Mesothelial cell of epicardium (in vitro differentiated cells): ENCODE results near the gene EIF4G3. TPM values are rescaled to one million over a fixed set of nuclear protein-coding genes. Genes with fewer than 3 reads are reported as not detected.
"Not testable (repeated sequence)": the region's sequence is repeated elsewhere in the genome, so short reads cannot be mapped to it uniquely, and the experiment has no call there.

ENCODE experiments used
- DNase-seq, 2 experiments: peaks; one replicate each; pipeline ENCODE4 v3.0.0; 2021; ENCODE audit warnings: low spot score in 2 of 2; ENCODE audit not compliant: unreplicated experiment in 2 of 2
- H3K27ac Mint-ChIP-seq: 2 replicates; pipeline ENCODE4 v1.8.0; 2021; ENCODE audit warnings: mixed read lengths
- H3K27me3 Mint-ChIP-seq: 2 replicates; pipeline ENCODE4 v1.8.0; 2021; ENCODE audit warnings: low read depth, mixed read lengths
- H3K36me3 Mint-ChIP-seq: 2 replicates; pipeline ENCODE4 v1.8.0; 2021; ENCODE audit warnings: mixed read lengths
- H3K4me1 Mint-ChIP-seq: 2 replicates; pipeline ENCODE4 v1.8.0; 2021; ENCODE audit warnings: mixed read lengths
- H3K4me3 Mint-ChIP-seq: 2 replicates; pipeline ENCODE4 v1.8.0; 2021; ENCODE audit warnings: mild to moderate bottlenecking, moderate library complexity, mixed read lengths
- H3K9me3 Mint-ChIP-seq: 2 replicates; pipeline ENCODE4 v1.8.0; 2021; ENCODE audit warnings: mixed read lengths
- CTCF ChIP-seq: fragments of 200-600 bp; sonication (generic); IDR thresholded peaks from one replicate; pipeline ENCODE4 v1.5.0; 2021; ENCODE audit warnings: antibody characterized with exemption; ENCODE audit not compliant: unreplicated experiment
- total RNA-seq: library from RNA; stranded (reverse); gene quantifications from 3 replicates; pipeline ENCODE4 v1.2.1, GENCODE V29; 2021

Gene EIF4G3
- total RNA-seq, 1 donor from 2014 or later: 106 TPM

- H3K4me3 Mint-ChIP-seq: no peak overlapping the region
- H3K4me1 Mint-ChIP-seq: peaks cover 2% of the 10 kb centered on the region
- H3K27ac Mint-ChIP-seq: no peak overlapping the region
Measured at GRCh38 chr1:21141030-21141429, 35.7 kb downstream of the EIF4G3 start.

GRCh38 chr1:21139601-21140000 lies 37.1 kb downstream of the EIF4G3 start:
- no peak for TF ChIP-seq CTCF
- Mint-ChIP-seq H3K27me3 (no peaks in the 10 kb centered on the region), H3K36me3 (peaks cover 25% of the 10 kb centered on the region), H3K27ac (peak overlapping the region; percentile 72), H3K4me1 (peaks cover 2% of the 10 kb centered on the region), H3K9me3 (no peaks in the 10 kb centered on the region), H3K4me3 (no peak overlapping the region)
- no peak for DNase-seq

More at GRCh38 chr1:21141030-21141429, 35.7 kb downstream of the EIF4G3 start:
- H3K27me3 Mint-ChIP-seq: no peaks in the 10 kb centered on the region
- no peaks in the 10 kb centered on the region for H3K9me3 Mint-ChIP-seq
- H3K36me3 Mint-ChIP-seq: peaks cover 24% of the 10 kb centered on the region
- DNase-seq: no peak
- TF ChIP-seq CTCF: no peak

GRCh38 chr1:21136344-21136743 lies 40.4 kb downstream of the EIF4G3 start:
- H3K4me1 Mint-ChIP-seq, DNase-seq, H3K27ac Mint-ChIP-seq, H3K9me3 Mint-ChIP-seq, H3K27me3 Mint-ChIP-seq, H3K4me3 Mint-ChIP-seq: not testable (repeated sequence)
- H3K36me3 Mint-ChIP-seq: peaks cover 27% of the 10 kb centered on the region

- no peak for DNase-seq
- H3K4me1 Mint-ChIP-seq: peaks cover 4% of the 10 kb centered on the region
- H3K9me3 Mint-ChIP-seq: peaks cover 10% of the 10 kb centered on the region
- no peak overlapping the region for H3K27ac Mint-ChIP-seq
- no peaks in the 10 kb centered on the region for H3K27me3 Mint-ChIP-seq
- H3K4me3 Mint-ChIP-seq: no peak overlapping the region
- H3K36me3 Mint-ChIP-seq: peaks cover 34% of the 10 kb centered on the region
- TF ChIP-seq CTCF: no peak
Measured at GRCh38 chr1:21131200-21131599, 45.5 kb downstream of the EIF4G3 start.

- Mint-ChIP-seq H3K9me3 (peaks cover 10% of the 10 kb centered on the region), H3K36me3 (peaks cover 28% of the 10 kb centered on the region), H3K4me3 (no peak overlapping the region), H3K27ac (peak overlapping the region; percentile 48), H3K4me1 (peaks cover 4% of the 10 kb centered on the region), H3K27me3 (no peaks in the 10 kb centered on the region)
- TF ChIP-seq CTCF: no peak
- no peak for DNase-seq
Measured at GRCh38 chr1:21129407-21129806, 47.3 kb downstream of the EIF4G3 start.

GRCh38 chr1:21126324-21126723 lies 50.4 kb downstream of the EIF4G3 start:
- H3K36me3 Mint-ChIP-seq: peaks cover 26% of the 10 kb centered on the region
- H3K27me3 Mint-ChIP-seq: no peaks in the 10 kb centered on the region
- DNase-seq: no peak
- H3K4me3 Mint-ChIP-seq: no peak overlapping the region
- peaks cover 10% of the 10 kb centered on the region for H3K9me3 Mint-ChIP-seq
- H3K4me1 Mint-ChIP-seq: peaks cover 16% of the 10 kb centered on the region
- TF ChIP-seq CTCF: no peak
- H3K27ac Mint-ChIP-seq: no peak overlapping the region
